HL-60 (cell line): Measurements from ENCODE around the gene PYHIN1.

Experiments
- CTCF ChIP-seq: IDR thresholded peaks from one replicate; pipeline ENCODE4 v1.5.1; 2011; ENCODE audit warnings: low read length, control low read depth, inconsistent platforms; ENCODE audit not compliant: insufficient read depth
- GABPA ChIP-seq: IDR thresholded peaks from 2 replicates; pipeline ENCODE4 v1.6.1; 2012; ENCODE audit warnings: low read depth
- POLR2AphosphoS5 ChIP-seq: IDR thresholded peaks from 2 replicates; pipeline ENCODE4 v1.6.1; 2012; ENCODE audit warnings: low read depth

- no peak for TF ChIP-seq CTCF
- no peak for TF ChIP-seq GABPA
- no peak for TF ChIP-seq POLR2AphosphoS5
Observed at GRCh38 chr1:158924677-158925076, 6.7 kb upstream of the PYHIN1 start.
